WTC11 (cell line): Measurements from ENCODE around the gene CDK3. TPM values are rescaled to one million over a fixed set of nuclear protein-coding genes. Genes with fewer than 3 reads are reported as not detected.

Source experiments
- ATAC-seq: fragments of 200-7000 bp; cut with Tn5 transposase; 2 replicates; pipeline ENCODE4 v1.10.0; 2021; ENCODE audit warnings: mild to moderate bottlenecking, moderate library complexity
- CTCF ChIA-PET: fragments of 300-600 bp; sonication (Branson Sonifier 250); formaldehyde crosslinking; loops from one replicate; lab custom pipeline; 2021; ENCODE audit warnings: antibody characterized with exemption; lab: Charles Lee
- POLR2A ChIA-PET: fragments of 350-600 bp; sonication (Branson Sonifier 250); formaldehyde crosslinking; loops from one replicate; lab custom pipeline; 2021; ENCODE audit warnings: antibody characterized with exemption; lab: Charles Lee
- DNase-seq: peaks from one replicate; pipeline ENCODE4 v3.0.0; 2021; ENCODE audit warnings: low spot score
- H3K27ac Mint-ChIP-seq: 2 replicates; pipeline ENCODE4 v1.8.0; 2021; ENCODE audit warnings: mixed read lengths
- H3K27me3 Mint-ChIP-seq: 2 replicates; pipeline ENCODE4 v1.8.0; 2021; ENCODE audit warnings: low read depth, mild to moderate bottlenecking, moderate library complexity, mixed read lengths
- H3K36me3 Mint-ChIP-seq: 2 replicates; pipeline ENCODE4 v1.8.0; 2021; ENCODE audit warnings: mixed read lengths
- H3K4me1 Mint-ChIP-seq: 2 replicates; pipeline ENCODE4 v1.8.0; 2022; ENCODE audit warnings: mixed read lengths
- H3K4me3 Mint-ChIP-seq: 2 replicates; pipeline ENCODE4 v1.8.0; 2021; ENCODE audit warnings: mild to moderate bottlenecking, moderate library complexity, mixed read lengths
- H3K9me3 Mint-ChIP-seq: 2 replicates; pipeline ENCODE4 v1.8.0; 2021; ENCODE audit warnings: mixed read lengths
- AR ChIP-seq: fragments of 250-450 bp; sonication (Bioruptor Pico); IDR thresholded peaks from 2 replicates; pipeline ENCODE4 v1.9.0; 2021; ENCODE audit warnings: mild to moderate bottlenecking
- ESRRA ChIP-seq: sonication (generic); formaldehyde crosslinking; IDR thresholded peaks from 2 replicates; pipeline ENCODE4 v1.8.1; 2022; ENCODE audit warnings: mild to moderate bottlenecking, missing genetic modification reagents, borderline replicate concordance
- FOXJ3 ChIP-seq: sonication (generic); formaldehyde crosslinking; IDR thresholded peaks from 2 replicates; pipeline ENCODE4 v1.9.0; 2021; ENCODE audit warnings: missing genetic modification reagents, mild to moderate bottlenecking, borderline replicate concordance
- NFE2L1 ChIP-seq: sonication (generic); formaldehyde crosslinking; IDR thresholded peaks from 2 replicates; pipeline ENCODE4 v1.8.1; 2023; ENCODE audit warnings: missing genetic modification reagents
- PREB ChIP-seq: sonication (generic); formaldehyde crosslinking; IDR thresholded peaks from 2 replicates; pipeline ENCODE4 v1.8.1; 2022; ENCODE audit warnings: mild to moderate bottlenecking, missing genetic modification reagents, moderate library complexity, borderline replicate concordance
- ZNF121 ChIP-seq: sonication (generic); formaldehyde crosslinking; IDR thresholded peaks from 2 replicates; pipeline ENCODE4 v1.8.0; 2023; ENCODE audit warnings: missing genetic modification reagents
- ZNF138 ChIP-seq: sonication (generic); formaldehyde crosslinking; conservative IDR thresholded peaks from 2 replicates; pipeline ENCODE4 v1.8.1; 2022; ENCODE audit warnings: mild to moderate bottlenecking, moderate library complexity, missing genetic modification reagents
- ZNF263 ChIP-seq: sonication (generic); formaldehyde crosslinking; IDR thresholded peaks from 2 replicates; pipeline ENCODE4 v1.8.1; 2022; ENCODE audit warnings: low read depth, mild to moderate bottlenecking, moderate library complexity, missing genetic modification reagents
- ZNF423 ChIP-seq: fragments of 250-450 bp; sonication (Bioruptor Pico); IDR thresholded peaks from 2 replicates; pipeline ENCODE4 v2.1.2; 2022; ENCODE audit warnings: mild to moderate bottlenecking, moderate library complexity
- ZSCAN18 ChIP-seq: fragments of 250-450 bp; sonication (Bioruptor Pico); IDR thresholded peaks from 2 replicates; pipeline ENCODE4 v2.1.2; 2022; ENCODE audit warnings: mild to moderate bottlenecking, moderate library complexity
- total RNA-seq: library from RNA; stranded (reverse); gene quantifications from 3 replicates; pipeline ENCODE4 v1.2.3, GENCODE V29; 2021
- TF ChIP-seq, protein P1 (sequence below): fragments of 250-450 bp; sonication (Bioruptor Pico); IDR thresholded peaks from 2 replicates; pipeline ENCODE4 v1.9.0; 2021; ENCODE audit warnings: mild to moderate bottlenecking
- TF ChIP-seq, protein P2 (sequence below): sonication (generic); formaldehyde crosslinking; IDR thresholded peaks from 2 replicates; pipeline ENCODE4 v1.8.0; 2022; ENCODE audit warnings: missing genetic modification reagents

Gene CDK3
- total RNA-seq, 1 experiment from 2014 or later: 9.5 TPM

DNA sequence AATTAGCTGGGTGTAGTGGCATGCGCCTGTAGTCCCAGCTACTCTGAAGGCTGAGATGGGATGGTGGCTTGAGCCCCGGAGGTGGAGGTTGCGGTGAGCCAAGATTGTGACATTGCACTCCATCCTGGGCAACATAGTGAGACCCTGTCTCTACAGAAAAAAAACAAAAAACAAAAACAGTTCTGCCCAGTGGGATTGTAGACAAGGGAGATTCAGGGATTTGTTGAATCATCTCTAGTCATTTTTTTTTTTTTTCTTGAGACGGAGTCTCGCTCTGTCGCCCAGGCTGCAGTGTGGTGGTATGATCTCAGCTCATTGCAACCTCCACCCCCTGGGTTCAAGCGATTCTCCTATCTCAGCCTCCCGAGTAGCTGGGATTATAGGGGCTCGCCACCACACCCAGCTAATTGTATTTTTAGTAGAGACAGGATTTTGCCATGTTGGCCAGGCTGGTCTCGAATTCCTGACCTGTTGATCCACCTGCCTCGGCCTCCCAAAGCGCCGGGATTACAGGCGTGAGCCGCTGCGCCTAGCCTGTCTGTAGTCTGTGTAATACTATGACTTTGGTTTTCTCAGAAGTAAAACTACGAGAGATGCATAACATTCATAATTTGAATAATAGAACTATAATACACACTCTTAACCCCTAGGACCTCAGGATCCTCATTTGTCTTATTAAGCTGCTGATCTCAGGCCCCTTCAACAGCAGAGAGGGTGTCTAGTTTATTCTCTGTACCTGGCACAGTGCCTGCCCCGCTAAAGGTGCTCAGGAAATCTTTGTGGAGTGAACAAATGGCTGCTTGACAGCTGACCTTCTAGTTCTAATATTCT, 20.3 kb upstream of the CDK3 start:
- no peak for DNase-seq
- no peaks in the 10 kb centered on the region for H3K27me3 Mint-ChIP-seq
- H3K9me3 Mint-ChIP-seq: no peaks in the 10 kb centered on the region
- POLR2A ChIA-PET: interaction anchor here (0.6 to 1.0 kb wide), 2 partner anchors 39 to 228 kb away, joined by 3 to 11 read pairs; partner anchors contain the start of gene FBF1
- H3K4me1 Mint-ChIP-seq: peaks cover 72% of the 10 kb centered on the region
- H3K36me3 Mint-ChIP-seq: peaks cover 11% of the 10 kb centered on the region
- peak overlapping the region; percentile 100 for H3K27ac Mint-ChIP-seq
- TF ChIP-seq ZNF121 (CRISPR knock-in tag) (peak; percentile 98), AR (CRISPR knock-in tag) (no peak), ZNF423 (CRISPR knock-in tag) (no peak)
- peak overlapping the region; percentile 97 for H3K4me3 Mint-ChIP-seq
- CTCF ChIA-PET: interaction anchor here (0.7 to 1.4 kb wide), 4 partner anchors 25 to 298 kb away, joined by 3 to 4 read pairs (median 4); partner anchors contain the start of gene FBF1
- no peak for ATAC-seq

DNA sequence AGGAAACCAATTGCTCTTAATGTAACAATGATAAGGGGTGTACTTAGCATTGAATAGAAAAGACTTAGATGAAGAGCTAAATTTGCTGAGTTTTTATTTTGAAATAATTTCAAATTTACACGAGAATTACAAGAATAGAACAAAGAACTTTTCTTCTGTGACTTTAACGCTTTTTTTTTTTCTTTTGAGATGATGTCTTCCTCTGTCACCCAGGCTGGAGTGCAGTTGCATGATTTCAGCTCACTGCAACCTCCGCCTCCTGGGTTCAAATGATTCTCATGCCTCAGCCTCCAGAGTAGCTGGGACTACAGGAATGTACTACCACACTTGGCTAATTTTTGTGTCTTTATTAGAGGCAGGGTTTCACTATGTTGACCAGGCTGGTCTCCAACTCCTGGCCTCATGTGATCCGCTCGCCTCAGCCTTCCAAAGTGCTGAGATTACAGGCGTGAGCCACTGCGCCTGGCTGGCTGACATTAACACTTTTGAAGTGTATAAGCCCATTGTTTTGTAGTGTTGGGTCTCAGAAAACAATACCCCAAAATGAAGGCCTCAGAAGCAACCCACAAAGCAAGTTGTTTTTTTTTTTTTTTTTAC, 19.5 kb upstream of the CDK3 start:
- Mint-ChIP-seq H3K36me3 (peaks cover 8% of the 10 kb centered on the region), H3K4me3 (peak overlapping the region; percentile 97), H3K4me1 (peaks cover 67% of the 10 kb centered on the region), H3K27me3 (no peaks in the 10 kb centered on the region), H3K9me3 (no peaks in the 10 kb centered on the region), H3K27ac (peak overlapping the region; percentile 100)
- ChIA-PET CTCF (interaction anchor here (0.7 to 1.4 kb wide), 5 partner anchors 24 to 380 kb away, joined by 3 to 4 read pairs (median 4); no protein-coding TSS in a partner anchor), POLR2A (interaction anchor here (0.7 to 1.0 kb wide), 3 partner anchors 40 to 467 kb away, joined by 3 to 4 read pairs (median 4); partner anchors contain the start of gene FBF1)
- no peak for DNase-seq
- no peak for ATAC-seq
- no peak for TF ChIP-seq ZNF138
- no peak for TF ChIP-seq NFE2L1
- TF ChIP-seq ZSCAN18 (CRISPR knock-in tag): no peak
- TF ChIP-seq, protein P1, sequence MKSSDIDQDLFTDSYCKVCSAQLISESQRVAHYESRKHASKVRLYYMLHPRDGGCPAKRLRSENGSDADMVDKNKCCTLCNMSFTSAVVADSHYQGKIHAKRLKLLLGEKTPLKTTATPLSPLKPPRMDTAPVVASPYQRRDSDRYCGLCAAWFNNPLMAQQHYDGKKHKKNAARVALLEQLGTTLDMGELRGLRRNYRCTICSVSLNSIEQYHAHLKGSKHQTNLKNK: no peak
- TF ChIP-seq ZNF263: no peak
- no peak for TF ChIP-seq ESRRA (CRISPR knock-in tag)
- TF ChIP-seq FOXJ3: no peak
- TF ChIP-seq, protein P2, sequence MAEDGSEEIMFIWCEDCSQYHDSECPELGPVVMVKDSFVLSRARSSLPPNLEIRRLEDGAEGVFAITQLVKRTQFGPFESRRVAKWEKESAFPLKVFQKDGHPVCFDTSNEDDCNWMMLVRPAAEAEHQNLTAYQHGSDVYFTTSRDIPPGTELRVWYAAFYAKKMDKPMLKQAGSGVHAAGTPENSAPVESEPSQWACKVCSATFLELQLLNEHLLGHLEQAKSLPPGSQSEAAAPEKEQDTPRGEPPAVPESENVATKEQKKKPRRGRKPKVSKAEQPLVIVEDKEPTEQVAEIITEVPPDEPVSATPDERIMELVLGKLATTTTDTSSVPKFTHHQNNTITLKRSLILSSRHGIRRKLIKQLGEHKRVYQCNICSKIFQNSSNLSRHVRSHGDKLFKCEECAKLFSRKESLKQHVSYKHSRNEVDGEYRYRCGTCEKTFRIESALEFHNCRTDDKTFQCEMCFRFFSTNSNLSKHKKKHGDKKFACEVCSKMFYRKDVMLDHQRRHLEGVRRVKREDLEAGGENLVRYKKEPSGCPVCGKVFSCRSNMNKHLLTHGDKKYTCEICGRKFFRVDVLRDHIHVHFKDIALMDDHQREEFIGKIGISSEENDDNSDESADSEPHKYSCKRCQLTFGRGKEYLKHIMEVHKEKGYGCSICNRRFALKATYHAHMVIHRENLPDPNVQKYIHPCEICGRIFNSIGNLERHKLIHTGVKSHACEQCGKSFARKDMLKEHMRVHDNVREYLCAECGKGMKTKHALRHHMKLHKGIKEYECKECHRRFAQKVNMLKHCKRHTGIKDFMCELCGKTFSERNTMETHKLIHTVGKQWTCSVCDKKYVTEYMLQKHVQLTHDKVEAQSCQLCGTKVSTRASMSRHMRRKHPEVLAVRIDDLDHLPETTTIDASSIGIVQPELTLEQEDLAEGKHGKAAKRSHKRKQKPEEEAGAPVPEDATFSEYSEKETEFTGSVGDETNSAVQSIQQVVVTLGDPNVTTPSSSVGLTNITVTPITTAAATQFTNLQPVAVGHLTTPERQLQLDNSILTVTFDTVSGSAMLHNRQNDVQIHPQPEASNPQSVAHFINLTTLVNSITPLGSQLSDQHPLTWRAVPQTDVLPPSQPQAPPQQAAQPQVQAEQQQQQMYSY (CRISPR knock-in tag): no peak
- no peak for TF ChIP-seq PREB (CRISPR knock-in tag)
